Brain microvascular endothelial cell (primary cell): ENCODE data around the gene OR2T27.
"Not testable (repeated sequence)": the region's sequence is repeated elsewhere in the genome, so short reads cannot be mapped to it uniquely, and the experiment has no call there.

ENCODE experiments used
- DNase-seq: peaks from one replicate; pipeline ENCODE4 v3.0.0-alpha.2; 2020
- H3K27ac ChIP-seq: fragments of 250-450 bp; sonication (Bioruptor Pico); 2 replicates; pipeline ENCODE4 v1.5.1; 2020; ENCODE audit warnings: mild to moderate bottlenecking, moderate library complexity
- H3K27me3 ChIP-seq: fragments of 250-450 bp; sonication (Bioruptor Pico); replicated peaks from 2 replicates; pipeline ENCODE4 v1.5.1; 2020; ENCODE audit warnings: mild to moderate bottlenecking
- H3K36me3 ChIP-seq: fragments of 250-450 bp; sonication (Bioruptor Pico); replicated peaks from 2 replicates; pipeline ENCODE4 v1.5.1; 2020; ENCODE audit warnings: mild to moderate bottlenecking
- H3K4me3 ChIP-seq: 2 replicates; pipeline ENCODE4 v1.5.1; 2011; ENCODE audit warnings: low read depth, mild to moderate bottlenecking, control low read depth, low read length, moderate library complexity
- in situ Hi-C: cut with HindIII; loops from 2 replicates; pipeline ENCODE4 v1.10.0; 2017; ENCODE audit warnings: low sequenced_read_pairs, low pct_ligation_motif_present
- TF ChIP-seq, protein P1 (sequence below): IDR thresholded peaks from 2 replicates; pipeline ENCODE4 v1.5.1; 2011; ENCODE audit warnings: low read depth, mild to moderate bottlenecking, moderate library complexity, low read length, control low read depth, inconsistent platforms; ENCODE audit errors: missing control alignments

OR2T27 gene

GRCh38 chr1:248686815-248687214, 31.5 kb upstream of the OR2T27 start:
- H3K27ac ChIP-seq: no peak overlapping the region
- DNase-seq: no peak
- in situ Hi-C loops: no loop called here
- H3K4me3 ChIP-seq: no peak overlapping the region
- no peaks in the 10 kb centered on the region for H3K27me3 ChIP-seq
- H3K36me3 ChIP-seq: no peaks in the 10 kb centered on the region
- TF ChIP-seq, protein P1, sequence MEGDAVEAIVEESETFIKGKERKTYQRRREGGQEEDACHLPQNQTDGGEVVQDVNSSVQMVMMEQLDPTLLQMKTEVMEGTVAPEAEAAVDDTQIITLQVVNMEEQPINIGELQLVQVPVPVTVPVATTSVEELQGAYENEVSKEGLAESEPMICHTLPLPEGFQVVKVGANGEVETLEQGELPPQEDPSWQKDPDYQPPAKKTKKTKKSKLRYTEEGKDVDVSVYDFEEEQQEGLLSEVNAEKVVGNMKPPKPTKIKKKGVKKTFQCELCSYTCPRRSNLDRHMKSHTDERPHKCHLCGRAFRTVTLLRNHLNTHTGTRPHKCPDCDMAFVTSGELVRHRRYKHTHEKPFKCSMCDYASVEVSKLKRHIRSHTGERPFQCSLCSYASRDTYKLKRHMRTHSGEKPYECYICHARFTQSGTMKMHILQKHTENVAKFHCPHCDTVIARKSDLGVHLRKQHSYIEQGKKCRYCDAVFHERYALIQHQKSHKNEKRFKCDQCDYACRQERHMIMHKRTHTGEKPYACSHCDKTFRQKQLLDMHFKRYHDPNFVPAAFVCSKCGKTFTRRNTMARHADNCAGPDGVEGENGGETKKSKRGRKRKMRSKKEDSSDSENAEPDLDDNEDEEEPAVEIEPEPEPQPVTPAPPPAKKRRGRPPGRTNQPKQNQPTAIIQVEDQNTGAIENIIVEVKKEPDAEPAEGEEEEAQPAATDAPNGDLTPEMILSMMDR: no peak

GRCh38 chr1:248681651-248682050, 26.3 kb upstream of the OR2T27 start:
- no peaks in the 10 kb centered on the region for H3K27me3 ChIP-seq
- DNase-seq: no peak
- H3K4me3 ChIP-seq: no peak overlapping the region
- TF ChIP-seq, protein P1: no peak
- no peak overlapping the region for H3K27ac ChIP-seq
- in situ Hi-C loops: no loop called here
- no peaks in the 10 kb centered on the region for H3K36me3 ChIP-seq

- H3K36me3 ChIP-seq: no peaks in the 10 kb centered on the region
- no peak overlapping the region for H3K27ac ChIP-seq
- no peak overlapping the region for H3K4me3 ChIP-seq
- TF ChIP-seq, protein P1: no peak
- DNase-seq: no peak
- in situ Hi-C loops: no loop called here
- no peaks in the 10 kb centered on the region for H3K27me3 ChIP-seq
Observed at GRCh38 chr1:248670003-248670402, 14.7 kb upstream of the OR2T27 start.

- DNase-seq, in situ Hi-C loops, H3K27ac ChIP-seq, H3K27me3 ChIP-seq, H3K36me3 ChIP-seq, H3K4me3 ChIP-seq: not testable (repeated sequence)
Observed at GRCh38 chr1:248663453-248664328, 8.4 kb upstream of the OR2T27 start.

DNA sequence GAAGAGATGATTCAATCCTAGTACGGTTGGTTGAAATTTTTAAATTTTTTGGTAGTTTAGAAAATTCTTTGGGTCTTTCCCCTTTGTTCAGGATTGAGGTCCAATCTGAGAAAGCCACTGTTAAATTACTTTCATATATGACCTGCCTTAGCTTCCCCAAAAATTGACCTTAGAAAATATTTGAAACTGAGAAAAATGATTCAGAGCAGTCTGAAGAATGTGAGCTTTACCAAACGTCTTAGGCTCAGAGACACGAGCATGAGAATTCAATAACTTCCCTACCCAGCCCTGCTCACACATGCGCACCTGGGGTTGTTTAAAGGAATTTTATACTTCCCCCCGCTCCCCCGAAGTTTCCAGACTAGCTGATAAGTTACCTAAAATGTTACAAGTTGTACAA, 1.5 kb upstream of the OR2T27 start:
- H3K4me3 ChIP-seq, DNase-seq, H3K36me3 ChIP-seq, H3K27me3 ChIP-seq, H3K27ac ChIP-seq, in situ Hi-C loops: not testable (repeated sequence)

DNA sequence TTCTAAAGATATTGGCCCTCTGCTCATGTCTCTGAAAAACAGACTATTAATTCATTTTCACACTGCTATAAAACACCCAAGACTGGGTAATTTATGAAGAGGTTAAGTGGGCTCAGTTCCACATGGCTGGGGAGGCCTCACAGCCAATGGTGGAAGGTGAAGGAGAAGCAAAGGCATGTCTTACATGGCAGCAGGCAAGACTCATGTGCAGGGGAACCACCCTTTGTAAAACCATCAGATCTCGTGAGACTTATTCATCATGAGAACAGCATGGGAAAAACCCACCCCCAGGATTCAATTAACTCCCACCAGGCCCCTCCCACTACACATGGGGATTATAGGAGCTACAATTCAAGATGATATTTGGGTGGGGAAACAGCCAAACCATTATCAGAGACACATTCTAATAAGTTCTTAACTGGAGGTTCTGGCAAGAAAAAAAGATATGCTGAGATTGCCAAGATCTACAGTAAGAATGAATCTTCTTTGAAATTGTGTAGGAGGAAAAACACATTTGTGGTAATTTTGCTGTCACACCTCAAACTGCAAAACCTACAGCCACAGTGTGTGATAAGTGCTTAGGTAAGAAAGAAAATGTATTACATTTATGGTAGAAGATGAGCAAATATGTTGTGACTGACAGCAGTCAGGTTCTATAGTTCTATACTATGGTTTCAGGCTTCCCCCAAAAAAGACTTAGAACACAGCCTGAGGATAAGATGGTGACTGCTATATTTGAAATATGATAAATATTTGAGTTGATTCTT, 6.4 kb downstream of the OR2T27 start:
- DNase-seq, H3K27ac ChIP-seq, in situ Hi-C loops: not testable (repeated sequence)

GRCh38 chr1:248645178-248645577, 10.2 kb downstream of the OR2T27 start, which contains the start of gene OR2T35:
Gene OR2T35 (minus strand): TSS chr1:248645278. CDS start chr1:248639258, 6,020 bp downstream.
- H3K27ac ChIP-seq, H3K36me3 ChIP-seq, H3K4me3 ChIP-seq, DNase-seq, in situ Hi-C loops, H3K27me3 ChIP-seq: not testable (repeated sequence)

More for the DNA sequence above, 6.4 kb downstream of the OR2T27 start:
- not testable (repeated sequence) for H3K27me3 ChIP-seq, H3K4me3 ChIP-seq, H3K36me3 ChIP-seq

GRCh38 chr1:248642971-248643651, 12.2 kb downstream of the OR2T27 start:
- H3K27me3 ChIP-seq, in situ Hi-C loops, H3K36me3 ChIP-seq, H3K27ac ChIP-seq, H3K4me3 ChIP-seq, DNase-seq: not testable (repeated sequence)

GRCh38 chr1:248641583-248641982, 13.7 kb downstream of the OR2T27 start:
- H3K27me3 ChIP-seq, H3K36me3 ChIP-seq, H3K4me3 ChIP-seq, H3K27ac ChIP-seq, in situ Hi-C loops, DNase-seq: not testable (repeated sequence)

- DNase-seq, H3K27ac ChIP-seq, H3K4me3 ChIP-seq, in situ Hi-C loops, H3K36me3 ChIP-seq, H3K27me3 ChIP-seq: not testable (repeated sequence)
Observed at GRCh38 chr1:248640906-248641305, 14.4 kb downstream of the OR2T27 start.

DNA sequence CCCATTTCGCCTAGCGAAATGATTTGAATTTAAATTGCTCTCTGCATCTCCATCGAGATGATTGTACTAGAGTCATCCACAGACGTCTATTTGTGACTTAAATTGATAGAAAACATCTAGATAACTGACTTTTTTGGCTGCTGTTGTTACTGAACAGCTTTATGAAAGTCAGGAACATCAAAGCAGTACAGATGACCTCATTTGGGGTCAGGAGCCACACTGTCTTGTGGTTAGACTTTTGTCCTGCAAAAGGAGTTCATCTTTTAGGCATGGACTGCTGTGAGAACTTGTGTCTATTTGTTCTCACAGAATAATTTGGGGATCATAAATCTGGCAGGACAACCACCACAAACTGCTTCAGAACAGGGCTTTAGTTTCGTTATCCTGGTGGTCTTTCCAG, 15.7 kb downstream of the OR2T27 start:
- DNase-seq, in situ Hi-C loops, H3K36me3 ChIP-seq, H3K27me3 ChIP-seq, H3K27ac ChIP-seq, H3K4me3 ChIP-seq: not testable (repeated sequence)
